Esophagus muscularis mucosa (tissue), 4 donors: ENCODE results near the gene CALCR. TPM values are rescaled to one million over a fixed set of nuclear protein-coding genes. Genes with fewer than 3 reads are reported as not detected.

Experiments used
- DNase-seq: peaks from one replicate; pipeline ENCODE4 v3.0.0-alpha.2; 2017; ENCODE audit errors: extremely low spot score
- H3K27ac ChIP-seq, 4 donors: fragments of 200-600 bp; sonication (generic); replicated peaks in 1 of 4; 1 replicate in 3 of 4; 2 replicates in 1 of 4; pipeline ENCODE4 v1.5.1; 2016 to 2019; ENCODE audit warnings: mild to moderate bottlenecking in 1 of 4
- H3K27me3 ChIP-seq, 4 donors: fragments of 200-600 bp; sonication (generic); one replicate each; pipeline versions ENCODE4 v1.5.1 to v1.6.0; 2016 to 2019
- H3K36me3 ChIP-seq, 4 donors: fragments of 200-600 bp; sonication (generic); one replicate each; pipeline ENCODE4 v1.5.1; 2016 to 2019
- H3K4me1 ChIP-seq, 4 donors: fragments of 200-600 bp; sonication (generic); one replicate each; pipeline ENCODE4 v1.5.1; 2016 to 2019
- H3K4me3 ChIP-seq, 4 donors: fragments of 200-600 bp; sonication (generic); 1 replicate in 2 of 4; 2 replicates in 2 of 4; pipeline ENCODE4 v1.5.1; 2016 to 2019; ENCODE audit warnings: mild to moderate bottlenecking in 4 of 4, moderate library complexity in 1 of 4
- H3K9me3 ChIP-seq, 4 donors: fragments of 200-600 bp; sonication (generic); 1 replicate in 3 of 4; 2 replicates in 1 of 4; pipeline ENCODE4 v1.5.1; 2016 to 2019
- CTCF ChIP-seq, 3 experiments: fragments of 200-600 bp in 2 of 3; fragments of 450-650 bp in 1 of 3; sonication (generic) in 2 of 3; IDR thresholded peaks; one replicate each; pipeline ENCODE4 v1.5.1; 2017 to 2019; ENCODE audit warnings: antibody characterized with exemption in 3 of 3, mild to moderate bottlenecking in 2 of 3, moderate library complexity in 1 of 3
- EP300 ChIP-seq: sonication (generic); formaldehyde crosslinking; IDR thresholded peaks from one replicate; pipeline ENCODE4 v1.6.1; 2017; ENCODE audit warnings: antibody characterized with exemption
- POLR2A ChIP-seq: fragments of 450-650 bp; IDR thresholded peaks from one replicate; pipeline ENCODE4 v1.6.1; 2017; ENCODE audit warnings: antibody characterized with exemption, moderate library complexity, mild to moderate bottlenecking, low read depth
- POLR2AphosphoS5 ChIP-seq, 2 donors: sonication (generic); formaldehyde crosslinking; IDR thresholded peaks; one replicate each; pipeline ENCODE4 v1.6.1; 2017; ENCODE audit warnings: antibody characterized with exemption in 2 of 2
- WGBS: methylation state at CpG from one replicate; pipeline ENCODE4 v1.1.5; 2018; 5-methylcytosine and 5-hydroxymethylcytosine counted together
- intact Hi-C: fragments of 100-400 bp; cut with DNase I; formaldehyde crosslinking; loops from one replicate; pipeline ENCODE4 v1.15.1; 2023
- total RNA-seq, 4 donors: library from RNA; depleted of rRNA; stranded (reverse); fragments of >200 nt; gene quantifications; one replicate each; pipeline versions ENCODE4 v1.1.0 to v1.2.1, GENCODE V29; 2016

Gene CALCR
- total RNA-seq, 4 donors from 2014 or later: 0.17 TPM; not detected in 3

GRCh38 chr7:93579431-93579830 is 4.9 kb upstream of the CALCR start:
- Histone ChIP-seq H3K36me3 (no peaks in the 10 kb centered on the region), H3K9me3 (no peaks in the 10 kb centered on the region), H3K27me3 (peaks cover 0 to 27% (median 3%) of the 10 kb centered on the region in 4 donors), H3K4me1 (peaks cover 0 to 11% (median 3%) of the 10 kb centered on the region in 4 donors), H3K4me3 (no peak overlapping the region), H3K27ac (no peak overlapping the region)
- intact Hi-C loops: no loop called here
- 77% methylated on average over 2 of the region's 2 CpGs for WGBS
- TF ChIP-seq CTCF (IDR thresholded peaks at IDR 0.05) (no peak), EP300 (no peak), POLR2A (no peak), POLR2AphosphoS5 (IDR thresholded peaks at IDR 0.05) (no peak)
- no peak for DNase-seq

DNA sequence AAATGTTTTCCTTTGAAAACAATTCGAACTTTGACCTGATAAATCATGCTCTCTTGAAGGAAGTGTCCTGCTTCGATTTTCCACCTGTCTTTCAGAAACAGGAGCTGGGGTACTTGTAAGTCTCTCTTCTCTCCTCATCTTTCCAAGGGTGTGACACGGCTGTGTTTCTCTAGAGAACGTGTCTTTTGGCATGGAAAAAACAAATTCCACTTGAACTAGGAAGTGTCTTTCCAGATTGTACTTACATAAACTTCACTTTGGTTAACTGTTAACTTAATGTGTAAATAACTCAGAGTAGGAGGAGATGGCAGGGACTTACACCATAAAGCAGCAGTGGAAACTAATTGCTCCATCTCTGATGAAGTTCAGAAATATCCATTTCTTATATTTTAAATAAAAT is 4.2 kb upstream of the CALCR start:
- TF ChIP-seq POLR2AphosphoS5 (IDR thresholded peaks at IDR 0.05) (no peak), POLR2A (no peak), EP300 (no peak), CTCF (IDR thresholded peaks at IDR 0.05) (no peak)
- 31% methylated on average over 4 of the region's 4 CpGs for WGBS
- Histone ChIP-seq H3K4me1 (peaks cover 0 to 14% (median 4%) of the 10 kb centered on the region in 4 donors), H3K36me3 (no peaks in the 10 kb centered on the region), H3K4me3 (no peak overlapping the region), H3K9me3 (no peaks in the 10 kb centered on the region), H3K27ac (no peak overlapping the region), H3K27me3 (peaks cover 0 to 34% (median 7%) of the 10 kb centered on the region in 4 donors)
- intact Hi-C loops: no loop called here
- DNase-seq: no peak

DNA sequence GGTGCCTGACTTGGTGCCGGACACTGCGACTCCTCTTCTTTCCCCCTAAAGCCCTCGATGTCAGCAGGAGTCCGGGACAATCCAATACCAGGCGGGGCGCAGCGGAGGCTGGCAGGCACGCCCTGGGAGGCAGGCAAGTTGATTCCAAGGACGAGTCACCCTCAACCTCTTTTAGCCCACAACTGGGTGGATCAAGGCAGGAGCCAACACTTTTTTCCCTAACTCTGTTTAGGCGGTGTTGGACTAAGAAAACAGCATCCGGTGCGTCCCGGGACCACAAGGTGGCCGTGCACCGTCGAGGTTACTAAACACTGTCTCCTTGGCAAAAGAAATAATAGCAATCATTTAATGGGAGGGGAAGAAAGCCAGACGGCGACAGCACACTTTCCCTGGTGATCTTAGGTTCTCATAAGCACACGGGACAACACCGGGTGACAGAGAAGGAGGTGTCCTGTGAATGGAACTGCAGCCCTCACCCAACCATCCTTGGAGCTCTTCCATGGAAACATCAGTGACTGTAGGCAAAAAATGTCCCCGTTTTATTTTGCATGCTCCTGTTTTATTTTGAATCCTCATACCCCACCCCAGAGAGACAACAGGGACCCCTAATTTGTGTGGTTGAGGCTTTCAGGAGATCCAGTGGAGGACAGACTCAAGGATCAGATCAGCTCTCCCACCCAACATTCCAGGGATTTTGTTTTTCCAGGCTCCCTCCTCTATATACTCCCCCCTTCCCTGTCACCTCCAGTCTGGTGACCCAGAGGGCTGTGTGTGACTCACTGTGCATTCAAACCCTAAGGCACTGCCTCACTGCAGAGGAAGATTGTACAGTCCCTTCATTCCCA is 1.3 kb upstream of the CALCR start:
- Histone ChIP-seq H3K27ac (no peak overlapping the region), H3K9me3 (no peaks in the 10 kb centered on the region), H3K4me3 (no peak overlapping the region), H3K4me1 (peaks cover 0 to 14% (median 4%) of the 10 kb centered on the region in 4 donors), H3K27me3 (peaks cover 0 to 41% (median 7%) of the 10 kb centered on the region in 4 donors), H3K36me3 (no peaks in the 10 kb centered on the region)
- intact Hi-C loops: no loop called here
- TF ChIP-seq CTCF (IDR thresholded peaks at IDR 0.05): no peak
- TF ChIP-seq POLR2AphosphoS5 (IDR thresholded peaks at IDR 0.05): no peak
- no peak for TF ChIP-seq EP300
- TF ChIP-seq POLR2A: no peak
- WGBS: 5% methylated on average over 18 of the region's 21 CpGs
- DNase-seq: no peak

- WGBS: under 1% methylated on average over 12 of the region's 19 CpGs
- peak overlapping the region in 1 of 4 donors; percentile 21 for H3K4me3 ChIP-seq
- no peak for TF ChIP-seq EP300
- no peak for TF ChIP-seq POLR2AphosphoS5 (IDR thresholded peaks at IDR 0.05)
- no peak for TF ChIP-seq POLR2A
- no peak for TF ChIP-seq CTCF (IDR thresholded peaks at IDR 0.05)
Observed at GRCh38 chr7:93574269-93574645, 267 bp downstream of the CALCR start.

More at GRCh38 chr7:93574269-93574645, 267 bp downstream of the CALCR start:
- no peak for DNase-seq
- Histone ChIP-seq H3K9me3 (no peaks in the 10 kb centered on the region), H3K4me1 (peaks cover 0 to 14% (median 4%) of the 10 kb centered on the region in 4 donors), H3K27me3 (peaks cover 0 to 41% (median 7%) of the 10 kb centered on the region in 4 donors), H3K27ac (no peak overlapping the region), H3K36me3 (no peaks in the 10 kb centered on the region)
- intact Hi-C loops: no loop called here
